Mesendoderm (in vitro differentiated cells): ENCODE measurements around the gene PRSS50.

Source experiments
- DNase-seq: peaks from one replicate; pipeline ENCODE4 v3.0.0; 2013
- H2AK5ac ChIP-seq: 2 replicates; pipeline ENCODE4 v1.6.1; 2013; ENCODE audit warnings: low read length, inconsistent platforms
- H2BK120ac ChIP-seq: 2 replicates; pipeline ENCODE4 v1.6.1; 2013; ENCODE audit warnings: low read depth, mild to moderate bottlenecking, low read length, moderate library complexity, mixed read lengths
- H2BK15ac ChIP-seq: replicated peaks from 2 replicates; pipeline ENCODE4 v1.6.1; 2013; ENCODE audit warnings: low read depth, mild to moderate bottlenecking, moderate library complexity
- H2BK5ac ChIP-seq: 2 replicates; pipeline ENCODE4 v1.6.1; 2013; ENCODE audit warnings: low read length, inconsistent platforms
- H3K18ac ChIP-seq: 2 replicates; pipeline ENCODE4 v1.6.1; 2013; ENCODE audit warnings: mild to moderate bottlenecking, low read length, mixed read lengths
- H3K23ac ChIP-seq: one replicate; pipeline ENCODE4 v1.6.1; 2013; ENCODE audit warnings: low read length
- H3K27ac ChIP-seq: 2 replicates; pipeline ENCODE4 v1.5.1; 2013; ENCODE audit warnings: low read depth, mild to moderate bottlenecking, inconsistent platforms, low read length, moderate library complexity
- H3K27me3 ChIP-seq: 2 replicates; pipeline ENCODE4 v1.6.1; 2013; ENCODE audit warnings: low read length, control low read depth, mild to moderate bottlenecking, inconsistent platforms; ENCODE audit not compliant: insufficient read depth, poor library complexity
- H3K36me3 ChIP-seq: 2 replicates; pipeline ENCODE4 v1.6.1; 2013; ENCODE audit warnings: low read length, inconsistent platforms; ENCODE audit not compliant: control insufficient read depth, insufficient read depth
- H3K4ac ChIP-seq: one replicate; pipeline ENCODE4 v1.6.1; 2013; ENCODE audit warnings: low read depth, mild to moderate bottlenecking, low read length, moderate library complexity
- H3K4me1 ChIP-seq: 2 replicates; pipeline ENCODE4 v1.6.1; 2013; ENCODE audit warnings: low read depth, low read length, inconsistent platforms; ENCODE audit not compliant: control insufficient read depth
- H3K4me2 ChIP-seq: 2 replicates; pipeline ENCODE4 v1.6.1; 2013; ENCODE audit warnings: low read length
- H3K4me3 ChIP-seq: 2 replicates; pipeline ENCODE4 v1.5.1; 2013; ENCODE audit warnings: mild to moderate bottlenecking, low read length
- H3K56ac ChIP-seq: one replicate; pipeline ENCODE4 v1.6.1; 2013; ENCODE audit warnings: low read length
- H3K79me1 ChIP-seq: 2 replicates; pipeline ENCODE4 v1.6.1; 2013; ENCODE audit warnings: low read length, inconsistent platforms
- H3K79me2 ChIP-seq: 2 replicates; pipeline ENCODE4 v1.6.1; 2013; ENCODE audit warnings: mild to moderate bottlenecking, low read length; ENCODE audit not compliant: control insufficient read depth, insufficient read depth
- H3K9ac ChIP-seq: 2 replicates; pipeline ENCODE4 v1.6.1; 2013; ENCODE audit warnings: low read length, inconsistent platforms
- H4K5ac ChIP-seq: one replicate; pipeline ENCODE4 v1.6.1; 2013; ENCODE audit warnings: low read length
- H4K8ac ChIP-seq: one replicate; pipeline ENCODE4 v1.6.1; 2013; ENCODE audit warnings: low read depth, mild to moderate bottlenecking, control low read depth, low read length, moderate library complexity
- WGBS: extraction: QIAGEN DNeasy Blood & Tissue Kit; methylation state at CpG from one replicate; pipeline ENCODE4 v1.1.7; 2013; ENCODE audit warnings: low lambda C conversion rate, missing lambda C conversion rate; ENCODE audit not compliant: insufficient coverage; ENCODE audit errors: extremely low coverage; 5-methylcytosine and 5-hydroxymethylcytosine counted together

The PRSS50 gene

DNA sequence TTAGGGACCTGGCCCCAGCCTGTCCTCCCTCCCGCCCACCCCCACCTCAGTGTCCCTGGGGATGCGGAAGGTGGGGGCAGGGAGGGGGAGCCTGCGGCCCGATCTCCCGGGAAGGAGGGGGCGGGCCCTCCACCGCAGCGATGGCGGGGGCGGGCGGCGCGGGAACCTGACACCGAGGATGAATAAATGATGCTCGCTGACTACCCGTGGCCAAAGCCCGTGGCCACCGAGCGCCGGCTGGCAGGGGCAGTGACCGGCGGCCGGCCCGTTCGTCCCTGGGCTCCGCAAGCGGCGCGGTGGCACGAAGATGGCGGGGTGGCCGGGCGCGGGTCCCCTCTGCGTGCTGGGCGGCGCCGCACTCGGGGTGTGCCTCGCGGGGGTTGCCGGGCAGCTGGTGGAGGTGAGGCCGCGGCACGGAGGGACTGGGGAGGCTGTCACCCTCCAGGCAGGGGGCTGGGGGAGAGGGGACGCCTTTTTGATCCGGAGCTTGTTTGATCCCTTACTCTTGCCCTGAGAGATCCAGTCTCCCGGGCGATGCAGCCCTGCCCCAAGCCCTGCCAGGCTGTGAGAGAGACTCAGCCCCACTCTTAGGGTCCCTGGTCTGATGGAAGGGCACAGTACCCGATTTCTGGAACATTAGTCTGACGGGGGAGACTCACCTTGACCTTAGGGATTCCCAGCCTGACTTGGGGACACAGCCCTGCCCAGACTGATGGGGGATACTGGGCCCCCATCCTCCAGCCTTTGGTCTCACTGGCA, 16.3 kb downstream of the PRSS50 start, which contains the start of gene TMIE:
TSS of gene TMIE (plus strand) at position 212 of the 759 bp plus-strand sequence. CDS start at position 308, 96 bp downstream.
- Histone ChIP-seq H2BK5ac (no peak within 1 kb of the TSS), H3K27me3 (no peaks in the 10 kb centered on the region), H3K79me1 (no peaks in the 10 kb centered on the region), H3K27ac (no peak within 1 kb of the TSS), H2BK15ac (no peak within 1 kb of the TSS), H3K79me2 (no peaks in the 10 kb centered on the region), H4K5ac (no peak within 1 kb of the TSS), H3K4me1 (peaks cover 3% of the 10 kb centered on the region), H3K23ac (peak within 1 kb of the TSS; percentile 45), H2AK5ac (no peak within 1 kb of the TSS), H2BK120ac (no peak within 1 kb of the TSS), H3K4me3 (no peak within 1 kb of the TSS), H3K4ac (no peak within 1 kb of the TSS), H3K36me3 (no peaks in the 10 kb centered on the region), H3K18ac (no peak within 1 kb of the TSS), H3K9ac (no peak within 1 kb of the TSS), H4K8ac (no peak within 1 kb of the TSS), H3K56ac (peak within 1 kb of the TSS; percentile 49), H3K4me2 (peak within 1 kb of the TSS; percentile 22)
- no CpG with 5 or more reads among the region's 51 CpGs for WGBS
- no peak for DNase-seq

DNA sequence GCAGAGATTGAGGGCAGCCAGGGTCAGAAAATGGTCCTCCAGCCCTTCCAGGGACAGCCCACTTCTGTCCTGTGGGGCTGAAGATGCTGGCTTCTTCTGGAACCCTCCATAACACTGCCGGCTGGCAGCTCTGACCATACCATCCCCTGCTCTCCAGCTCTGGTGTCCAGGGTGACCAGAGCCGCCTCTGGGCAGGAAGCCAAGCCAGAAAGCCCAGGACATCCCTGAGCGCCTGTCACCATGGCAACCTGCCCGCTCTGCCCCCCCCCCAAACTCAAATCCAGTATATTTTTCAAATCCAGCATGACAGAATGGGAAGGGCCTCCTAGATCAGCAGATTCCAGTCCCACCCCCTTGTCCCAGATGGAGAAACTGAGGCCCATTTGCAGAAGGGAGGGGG, 16.9 kb downstream of the PRSS50 start:
- Histone ChIP-seq H3K9ac (no peak overlapping the region), H3K27ac (no peak overlapping the region), H4K8ac (no peak overlapping the region), H3K56ac (no peak overlapping the region), H2BK120ac (no peak overlapping the region), H3K4ac (no peak overlapping the region), H3K79me2 (no peaks in the 10 kb centered on the region), H3K4me2 (no peak overlapping the region), H3K23ac (no peak overlapping the region), H3K18ac (no peak overlapping the region), H3K4me1 (peaks cover 3% of the 10 kb centered on the region), H3K79me1 (no peaks in the 10 kb centered on the region), H3K27me3 (no peaks in the 10 kb centered on the region), H2BK5ac (no peak overlapping the region), H3K4me3 (no peak overlapping the region), H2AK5ac (no peak overlapping the region), H2BK15ac (no peak overlapping the region), H4K5ac (no peak overlapping the region), H3K36me3 (no peaks in the 10 kb centered on the region)
- no CpG with 5 or more reads among the region's 4 CpGs for WGBS
- no peak for DNase-seq

GRCh38 chr3:46699676-46700523, 17.8 kb downstream of the PRSS50 start:
- Histone ChIP-seq H3K56ac (no peak overlapping the region), H3K9ac (no peak overlapping the region), H2BK120ac (no peak overlapping the region), H3K27me3 (no peaks in the 10 kb centered on the region), H2BK5ac (no peak overlapping the region), H3K4me2 (no peak overlapping the region), H4K8ac (no peak overlapping the region), H4K5ac (no peak overlapping the region), H3K79me1 (no peaks in the 10 kb centered on the region), H2BK15ac (no peak overlapping the region), H3K18ac (no peak overlapping the region), H3K23ac (no peak overlapping the region), H3K4me1 (peaks cover 3% of the 10 kb centered on the region), H3K4me3 (no peak overlapping the region), H3K79me2 (no peaks in the 10 kb centered on the region), H3K27ac (no peak overlapping the region), H2AK5ac (no peak overlapping the region), H3K4ac (no peak overlapping the region), H3K36me3 (no peaks in the 10 kb centered on the region)
- DNase-seq: no peak
- WGBS: no CpG with 5 or more reads among the region's 8 CpGs

DNA sequence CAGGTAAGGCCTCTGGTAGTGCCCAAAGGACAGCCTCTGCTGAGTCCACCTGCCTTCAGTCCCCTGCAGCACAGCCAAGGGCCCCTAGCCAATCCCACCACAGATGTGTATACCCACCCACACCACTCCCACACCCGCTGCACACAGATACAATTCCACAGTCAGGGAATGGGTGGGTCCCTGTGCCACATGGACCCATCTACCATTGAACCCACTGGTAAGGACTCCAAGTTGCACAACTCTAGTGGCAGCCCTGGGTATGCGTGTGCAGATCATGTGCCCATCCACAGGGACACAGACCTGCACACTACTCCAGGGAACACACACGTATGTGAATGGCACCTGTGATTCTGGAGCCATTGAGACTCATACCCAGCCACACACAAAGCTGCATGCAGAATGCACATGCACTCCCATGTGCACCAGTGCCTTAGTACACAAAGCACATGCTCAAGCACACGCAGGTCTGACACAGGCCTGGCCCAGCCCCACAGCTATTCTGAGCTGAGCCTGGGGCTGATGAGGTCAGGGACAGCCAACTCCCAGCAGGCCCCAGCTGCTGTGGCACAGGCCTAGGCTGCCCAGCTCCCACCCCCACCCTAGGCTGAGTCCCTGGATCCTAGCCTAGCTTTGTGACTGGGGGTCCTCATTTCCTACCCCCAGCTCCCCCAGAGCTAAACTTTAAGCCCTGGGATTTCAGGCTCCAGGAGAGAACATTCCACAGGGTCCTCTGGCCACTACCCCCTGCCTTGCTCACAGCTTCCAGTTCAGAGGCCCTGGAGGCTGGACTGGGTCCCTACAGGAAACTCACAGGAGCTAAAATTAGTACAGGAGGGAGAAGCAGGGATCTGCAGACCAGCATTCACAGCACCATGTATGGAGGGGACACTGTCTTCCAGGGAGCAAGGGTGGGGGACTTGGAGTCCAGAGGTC, 21.4 kb downstream of the PRSS50 start:
- peaks cover 3% of the 10 kb centered on the region for H3K4me1 ChIP-seq
- H3K4ac ChIP-seq: no peak overlapping the region
- no CpG with 5 or more reads among the region's 4 CpGs for WGBS
- no peak overlapping the region for H2AK5ac ChIP-seq
- H4K5ac ChIP-seq: no peak overlapping the region
- H3K79me1 ChIP-seq: no peaks in the 10 kb centered on the region
- H3K79me2 ChIP-seq: no peaks in the 10 kb centered on the region
- no peak overlapping the region for H3K27ac ChIP-seq
- H2BK120ac ChIP-seq: no peak overlapping the region
- H3K56ac ChIP-seq: no peak overlapping the region
- H4K8ac ChIP-seq: no peak overlapping the region
- H3K23ac ChIP-seq: no peak overlapping the region
- no peak for DNase-seq
- no peak overlapping the region for H3K18ac ChIP-seq
- no peaks in the 10 kb centered on the region for H3K36me3 ChIP-seq
- no peak overlapping the region for H3K4me3 ChIP-seq
- H3K27me3 ChIP-seq: no peaks in the 10 kb centered on the region
- H3K9ac ChIP-seq: no peak overlapping the region
- H2BK5ac ChIP-seq: no peak overlapping the region
- H3K4me2 ChIP-seq: no peak overlapping the region
- H2BK15ac ChIP-seq: no peak overlapping the region

GRCh38 chr3:46695177-46695961, 22.3 kb downstream of the PRSS50 start:
- Histone ChIP-seq H4K5ac (no peak overlapping the region), H3K27ac (no peak overlapping the region), H3K4ac (no peak overlapping the region), H3K36me3 (no peaks in the 10 kb centered on the region), H3K79me1 (no peaks in the 10 kb centered on the region), H4K8ac (no peak overlapping the region), H3K4me2 (no peak overlapping the region), H2AK5ac (no peak overlapping the region), H2BK120ac (no peak overlapping the region), H3K79me2 (no peaks in the 10 kb centered on the region), H2BK5ac (no peak overlapping the region), H2BK15ac (no peak overlapping the region), H3K4me3 (no peak overlapping the region), H3K27me3 (no peaks in the 10 kb centered on the region), H3K9ac (no peak overlapping the region), H3K56ac (no peak overlapping the region), H3K4me1 (peaks cover 3% of the 10 kb centered on the region), H3K23ac (no peak overlapping the region), H3K18ac (no peak overlapping the region)
- peak; percentile 85 for DNase-seq
- no CpG with 5 or more reads among the region's 11 CpGs for WGBS
